GM21526 (cell line): ENCODE data around the gene ALPI.

ENCODE experiments used
- ATAC-seq: cut with Tn5 transposase; IDR thresholded peaks from one replicate; pipeline ENCODE4 v1.9.1; 2021; ENCODE audit warnings: moderate library complexity; ENCODE audit not compliant: unreplicated experiment, low FRiP score

Gene ALPI

GRCh38 chr2:232483311-232483922 is 27.5 kb downstream of the ALPI start:
- ATAC-seq, result no peak

- no peak for ATAC-seq
These were observed 28.1 kb downstream of the ALPI start for GRCh38 chr2:232483923-232484627.

- no peak for ATAC-seq
These were observed 28.8 kb downstream of the ALPI start for GRCh38 chr2:232484628-232485347.

- no peak for ATAC-seq
These were observed 29.4 kb downstream of the ALPI start for GRCh38 chr2:232485348-232485756.

- no peak for ATAC-seq
These were observed 30.0 kb downstream of the ALPI start for GRCh38 chr2:232485757-232486557.

- ATAC-seq, result no peak
These were observed 30.8 kb downstream of the ALPI start for GRCh38 chr2:232486558-232487384.

GRCh38 chr2:232487385-232488096 is 31.6 kb downstream of the ALPI start, which contains the start of gene ECEL1:
TSS of gene ECEL1 (minus strand) at chr2:232487834. CDS start at chr2:232486653, 1,181 bp downstream.
- ATAC-seq, result no peak

- ATAC-seq, result no peak
These were observed 32.3 kb downstream of the ALPI start for GRCh38 chr2:232488097-232488711.

GRCh38 chr2:232488721-232489300 is 32.9 kb downstream of the ALPI start:
- no peak for ATAC-seq

- ATAC-seq, result no peak
These were observed 33.7 kb downstream of the ALPI start for GRCh38 chr2:232489516-232490220.

GRCh38 chr2:232490221-232491138 is 34.5 kb downstream of the ALPI start:
- ATAC-seq, result no peak

- ATAC-seq, result no peak
These were observed 35.3 kb downstream of the ALPI start for GRCh38 chr2:232491139-232491780.

- ATAC-seq, result no peak
These were observed 36.4 kb downstream of the ALPI start for GRCh38 chr2:232492236-232492848.

GRCh38 chr2:232492963-232493700 is 37.2 kb downstream of the ALPI start:
- ATAC-seq, result no peak
